Measurements from ENCODE around the gene MAP3K7CL. TPM values are rescaled to one million over a fixed set of nuclear protein-coding genes. Genes with fewer than 3 reads are reported as not detected.
"Not testable (repeated sequence)": the region's sequence is repeated elsewhere in the genome, so short reads cannot be mapped to it uniquely, and the experiment has no call there.

MAP3K7CL gene
- total RNA-seq, 4 donors from 2014 or later, result 6.8 to 10.4 (median 8.8) TPM

GRCh38 chr21:29159842-29160241, 29.4 kb downstream of the MAP3K7CL start:
- H3K27me3 ChIP-seq, result no peaks in the 10 kb centered on the region
- H3K9me3 ChIP-seq, result no peaks in the 10 kb centered on the region
- WGBS, result 92% methylated on average over 4 of the region's 4 CpGs
- DNase-seq (ENCODE audit: low spot score in 2 of 2), result no peak
- no peak overlapping the region for H3K27ac ChIP-seq
- no peaks in the 10 kb centered on the region for H3K36me3 ChIP-seq
- H3K4me1 ChIP-seq, result peaks cover 27% of the 10 kb centered on the region
- TF ChIP-seq POLR2A (IDR thresholded peaks at IDR 0.05) (no peak), POLR2AphosphoS5 (IDR thresholded peaks at IDR 0.05) (no peak), EP300 (IDR thresholded peaks at IDR 0.05) (no peak), CTCF (IDR thresholded peaks at IDR 0.05) (no peak)
- H3K4me3 ChIP-seq, result no peak overlapping the region

GRCh38 chr21:29162825-29163224, 32.4 kb downstream of the MAP3K7CL start:
- peak in 1 of 2 donors; percentile 61 for DNase-seq (ENCODE audit: low spot score in 2 of 2)
- not testable (repeated sequence) for H3K9me3 ChIP-seq, H3K4me3 ChIP-seq, H3K36me3 ChIP-seq, H3K27me3 ChIP-seq
- peak in 1 of 3 donors; percentile 30 for TF ChIP-seq POLR2AphosphoS5 (IDR thresholded peaks at IDR 0.05)
- Histone ChIP-seq H3K4me1 (peaks cover 27% of the 10 kb centered on the region), H3K27ac (peak overlapping the region; percentile 67)
- 38% methylated on average over 9 of the region's 9 CpGs for WGBS

- no peaks in the 10 kb centered on the region for H3K9me3 ChIP-seq
- WGBS, result 83% methylated on average over 9 of the region's 9 CpGs
- H3K27ac ChIP-seq, result peak overlapping the region; percentile 67
- no peaks in the 10 kb centered on the region for H3K36me3 ChIP-seq
- H3K4me3 ChIP-seq, result no peak overlapping the region
- TF ChIP-seq CTCF (IDR thresholded peaks at IDR 0.05), result no peak
- TF ChIP-seq POLR2AphosphoS5 (IDR thresholded peaks at IDR 0.05), result no peak
- no peak for TF ChIP-seq EP300 (IDR thresholded peaks at IDR 0.05)
- no peak for TF ChIP-seq POLR2A (IDR thresholded peaks at IDR 0.05)
- peaks cover 32% of the 10 kb centered on the region for H3K4me1 ChIP-seq
- no peak for DNase-seq (ENCODE audit: low spot score in 2 of 2)
- no peaks in the 10 kb centered on the region for H3K27me3 ChIP-seq
Measured at GRCh38 chr21:29163341-29164115, 33.1 kb downstream of the MAP3K7CL start.

- WGBS, result 23% methylated on average over 8 of the region's 8 CpGs
- TF ChIP-seq POLR2AphosphoS5 (IDR thresholded peaks at IDR 0.05), result no peak
- TF ChIP-seq CTCF (IDR thresholded peaks at IDR 0.05), result peak; percentile 60 to 67
- DNase-seq (ENCODE audit: low spot score in 2 of 2), result no peak
Measured at GRCh38 chr21:29164323-29164942, 34.0 kb downstream of the MAP3K7CL start.

GRCh38 chr21:29166323-29166722, 35.9 kb downstream of the MAP3K7CL start:
- H3K36me3 ChIP-seq, result no peaks in the 10 kb centered on the region
- TF ChIP-seq POLR2A (IDR thresholded peaks at IDR 0.05), result no peak
- no peak for TF ChIP-seq EP300 (IDR thresholded peaks at IDR 0.05)
- TF ChIP-seq CTCF (IDR thresholded peaks at IDR 0.05), result no peak
- TF ChIP-seq POLR2AphosphoS5 (IDR thresholded peaks at IDR 0.05), result no peak

More at GRCh38 chr21:29164323-29164942, 34.0 kb downstream of the MAP3K7CL start:
- H3K27me3 ChIP-seq, result no peaks in the 10 kb centered on the region
- no peaks in the 10 kb centered on the region for H3K36me3 ChIP-seq
- H3K4me1 ChIP-seq, result peaks cover 36% of the 10 kb centered on the region
- H3K4me3 ChIP-seq, result no peak overlapping the region
- no peaks in the 10 kb centered on the region for H3K9me3 ChIP-seq
- H3K27ac ChIP-seq, result no peak overlapping the region

More at GRCh38 chr21:29166323-29166722, 35.9 kb downstream of the MAP3K7CL start:
- Histone ChIP-seq H3K27me3 (no peaks in the 10 kb centered on the region), H3K4me3 (no peak overlapping the region), H3K27ac (no peak overlapping the region), H3K9me3 (no peaks in the 10 kb centered on the region), H3K4me1 (peaks cover 36% of the 10 kb centered on the region)
- 93% methylated on average over 3 of the region's 3 CpGs for WGBS
- no peak for DNase-seq (ENCODE audit: low spot score in 2 of 2)
